ENCODE results near the gene SNRPB. TPM values are rescaled to one million over a fixed set of nuclear protein-coding genes. Genes with fewer than 3 reads are reported as not detected.
A peak's percentile ranks its signal among the peaks of the same experiment; 100 is the strongest.

The SNRPB gene
- total RNA-seq, 4 donors from 2014 or later = 127 to 258 (median 216) TPM

GRCh38 chr20:2465100-2465499 is 5.5 kb downstream of the SNRPB start:
- WGBS = 99% methylated on average over 6 of the region's 6 CpGs
- Histone ChIP-seq H3K4me1 (peaks cover 20 to 29% (median 25%) of the 10 kb centered on the region in 4 donors), H3K4me3 (no peak overlapping the region), H3K36me3 (peaks cover 67 to 80% (median 77%) of the 10 kb centered on the region in 4 donors), H3K27ac (replicated peaks in 1 of 4) (no peak overlapping the region), H3K9me3 (no peaks in the 10 kb centered on the region), H3K27me3 (no peaks in the 10 kb centered on the region)
- intact Hi-C loops (cut with DNase I) = loop anchor here (10.0 kb wide), 1 partner anchor 1000 kb away; the partner anchor contains the start of gene NSFL1C
- peak; percentile 5 for DNase-seq (ENCODE audit: extremely low spot score)
- no peak for TF ChIP-seq EP300 (IDR thresholded peaks at IDR 0.05)
- TF ChIP-seq POLR2A (IDR thresholded peaks at IDR 0.05; ENCODE audit: low read depth) = no peak
- no peak for TF ChIP-seq POLR2AphosphoS5 (IDR thresholded peaks at IDR 0.05)
- TF ChIP-seq CTCF (IDR thresholded peaks at IDR 0.05) = no peak

GRCh38 chr20:2463616-2464365 is 6.8 kb downstream of the SNRPB start:
- H3K9me3 ChIP-seq = no peaks in the 10 kb centered on the region
- H3K27ac ChIP-seq (replicated peaks in 1 of 4) = no peak overlapping the region
- intact Hi-C loops (cut with DNase I) = loop anchor here (10.0 kb wide), 1 partner anchor 999 kb away; the partner anchor contains the start of gene NSFL1C
- H3K36me3 ChIP-seq = peaks cover 71 to 93% (median 88%) of the 10 kb centered on the region in 4 donors
- no peak overlapping the region for H3K4me3 ChIP-seq
- DNase-seq (ENCODE audit: extremely low spot score) = no peak
- H3K27me3 ChIP-seq = no peaks in the 10 kb centered on the region
- TF ChIP-seq EP300 (IDR thresholded peaks at IDR 0.05) (no peak), CTCF (IDR thresholded peaks at IDR 0.05) (no peak), POLR2AphosphoS5 (IDR thresholded peaks at IDR 0.05) (no peak), POLR2A (IDR thresholded peaks at IDR 0.05; ENCODE audit: low read depth) (no peak)
- peaks cover 9 to 19% (median 15%) of the 10 kb centered on the region in 4 donors for H3K4me1 ChIP-seq
- WGBS = 85% methylated on average over 7 of the region's 9 CpGs

- intact Hi-C loops (cut with DNase I) = loop anchor here (10.0 kb wide), 1 partner anchor 998 kb away; the partner anchor contains the start of gene NSFL1C
- H3K4me1 ChIP-seq = peaks cover 0 to 7% (median 5%) of the 10 kb centered on the region in 4 donors
- no peak overlapping the region for H3K27ac ChIP-seq (replicated peaks in 1 of 4)
- 98% methylated on average over 3 of the region's 3 CpGs for WGBS
- TF ChIP-seq EP300 (IDR thresholded peaks at IDR 0.05) = no peak
- TF ChIP-seq CTCF (IDR thresholded peaks at IDR 0.05) = no peak
- no peak for TF ChIP-seq POLR2A (IDR thresholded peaks at IDR 0.05; ENCODE audit: low read depth)
- TF ChIP-seq POLR2AphosphoS5 (IDR thresholded peaks at IDR 0.05) = no peak
- peak; percentile 72 for DNase-seq (ENCODE audit: extremely low spot score)
- no peak overlapping the region for H3K4me3 ChIP-seq
- H3K36me3 ChIP-seq = peaks cover 70 to 98% (median 85%) of the 10 kb centered on the region in 4 donors
- no peaks in the 10 kb centered on the region for H3K9me3 ChIP-seq
- no peaks in the 10 kb centered on the region for H3K27me3 ChIP-seq
Observed at GRCh38 chr20:2462484-2462883, 8.1 kb downstream of the SNRPB start.

GRCh38 chr20:2460752-2461424 is 9.7 kb downstream of the SNRPB start:
- Histone ChIP-seq H3K9me3 (no peaks in the 10 kb centered on the region), H3K4me3 (no peak overlapping the region), H3K27ac (replicated peaks in 1 of 4) (no peak overlapping the region), H3K4me1 (peaks cover 0 to 6% (median 0%) of the 10 kb centered on the region in 4 donors), H3K36me3 (peaks cover 59 to 82% (median 70%) of the 10 kb centered on the region in 4 donors), H3K27me3 (no peaks in the 10 kb centered on the region)
- no peak for DNase-seq (ENCODE audit: extremely low spot score)
- WGBS = 82% methylated on average over 4 of the region's 4 CpGs
- TF ChIP-seq EP300 (IDR thresholded peaks at IDR 0.05) (no peak), POLR2AphosphoS5 (IDR thresholded peaks at IDR 0.05) (no peak)
- intact Hi-C loops (cut with DNase I) = loop anchor here (10.0 kb wide), 1 partner anchor 996 kb away; the partner anchor contains the start of gene NSFL1C
